CD4-positive, alpha-beta T cell (primary cell): ENCODE data around the gene GRK3. TPM values are rescaled to one million over a fixed set of nuclear protein-coding genes. Genes with fewer than 3 reads are reported as not detected.
A peak's percentile ranks its signal among the peaks of the same experiment; 100 is the strongest.

Source experiments
- ATAC-seq: fragments of 200-7000 bp; cut with Tn5 transposase; one replicate; pipeline ENCODE4 v1.10.0; 2022; ENCODE audit warnings: mild to moderate bottlenecking; ENCODE audit not compliant: poor library complexity
- CTCF ChIA-PET: fragments of 350-600 bp; sonication (Branson Sonifier 250); formaldehyde crosslinking; loops from one replicate; lab custom pipeline; 2021; ENCODE audit warnings: antibody characterized with exemption, inconsistent platforms; lab: Charles Lee
- POLR2A ChIA-PET: fragments of 350-600 bp; sonication (Branson Sonifier 250); formaldehyde crosslinking; loops from one replicate; lab custom pipeline; 2021; ENCODE audit warnings: antibody characterized with exemption, inconsistent platforms; lab: Charles Lee
- DNase-seq, 14 experiments: peaks; one replicate each; pipeline ENCODE4 v3.0.0-alpha.2; 2013 to 2020; ENCODE audit warnings: mixed read lengths in 2 of 14
- H3K27ac ChIP-seq, 2 donors: one replicate each; pipeline versions ENCODE4 v1.5.1 to v1.7.0; 2013; ENCODE audit warnings: low read length in 2 of 2, low read depth in 1 of 2, mild to moderate bottlenecking in 1 of 2
- H3K27me3 ChIP-seq, 2 experiments: 1 replicate in 1 of 2; 2 replicates in 1 of 2; pipeline versions ENCODE4 v1.6.1 to v1.7.0; 2013; ENCODE audit warnings: low read length in 2 of 2, control low read depth in 1 of 2, mild to moderate bottlenecking in 1 of 2, moderate library complexity in 1 of 2; ENCODE audit not compliant: insufficient read depth in 2 of 2, control insufficient read depth in 1 of 2
- H3K36me3 ChIP-seq: one replicate; pipeline ENCODE4 v1.6.1; 2013; ENCODE audit warnings: low read length, control low read depth; ENCODE audit not compliant: insufficient read depth
- H3K4me1 ChIP-seq: one replicate; pipeline ENCODE4 v1.6.1; 2013; ENCODE audit warnings: low read length, control low read depth; ENCODE audit not compliant: insufficient read depth
- H3K4me3 ChIP-seq: one replicate; pipeline ENCODE4 v1.5.1; 2013; ENCODE audit warnings: mild to moderate bottlenecking, low read length, moderate library complexity
- H3K9me3 ChIP-seq, 2 experiments: 1 replicate in 1 of 2; 2 replicates in 1 of 2; pipeline versions ENCODE4 v1.6.1 to v1.7.0; 2013; ENCODE audit warnings: low read length in 2 of 2, mild to moderate bottlenecking in 2 of 2, control low read depth in 1 of 2, moderate library complexity in 1 of 2; ENCODE audit not compliant: control insufficient read depth in 1 of 2, insufficient read depth in 1 of 2
- H3K27ac Mint-ChIP-seq: one replicate; pipeline ENCODE4 v1.8.0; 2020; ENCODE audit warnings: mixed read lengths
- H3K27me3 Mint-ChIP-seq: one replicate; pipeline ENCODE4 v1.8.0; 2021; ENCODE audit warnings: mixed read lengths
- H3K36me3 Mint-ChIP-seq: one replicate; pipeline ENCODE4 v1.8.0; 2021; ENCODE audit warnings: low read depth, mixed read lengths
- H3K4me1 Mint-ChIP-seq: one replicate; pipeline ENCODE4 v1.8.0; 2021; ENCODE audit warnings: low read depth, mixed read lengths
- H3K4me3 Mint-ChIP-seq: one replicate; pipeline ENCODE4 v1.8.0; 2020; ENCODE audit warnings: mild to moderate bottlenecking, mixed read lengths
- H3K9me3 Mint-ChIP-seq: one replicate; pipeline ENCODE4 v1.8.0; 2020; ENCODE audit warnings: mixed read lengths
- CTCF ChIP-seq: fragments of 200-600 bp; IDR thresholded peaks from one replicate; pipeline ENCODE4 v1.8.0; 2022; ENCODE audit warnings: antibody characterized with exemption, mild to moderate bottlenecking
- intact Hi-C, 2 experiments: fragments of 100-400 bp; cut with DNase I in 1 of 2; cut with micrococcal nuclease in 1 of 2; formaldehyde crosslinking; loops; one replicate each; pipeline versions ENCODE4 v1.15.1 to v1.9.0; 2023 to 2025; cut with DNase I, micrococcal nuclease
- total RNA-seq, 174 experiments: library from RNA in 2 of 174; stranded (reverse) in 2 of 174; gene quantifications; one replicate each; pipeline ENCODE4 v1.2.3 and lab custom pipeline; 2021 to 2026

GRK3 gene
- total RNA-seq, 2 experiments from 2014 or later = 1.7 to 2.0 TPM

DNA sequence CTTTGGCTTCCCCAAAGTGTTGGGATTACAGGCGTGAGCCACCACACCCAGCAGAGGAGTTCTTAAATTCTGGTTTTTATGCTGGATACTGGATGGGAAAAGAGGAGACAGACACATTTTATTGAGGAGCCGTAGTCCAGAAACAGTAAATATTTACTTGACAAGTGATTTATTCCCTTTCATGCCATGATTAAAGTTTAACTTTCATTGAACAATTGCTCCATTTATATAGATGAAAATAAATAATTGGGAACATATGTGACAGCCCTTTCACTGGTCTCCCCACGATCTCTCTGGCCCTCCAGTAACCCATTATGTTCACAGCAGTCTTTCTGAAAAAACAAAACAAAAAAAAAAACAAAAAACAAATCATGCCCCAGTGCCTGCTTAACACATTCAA lies 19.3 kb upstream of the GRK3 start:
- ChIA-PET CTCF (no interaction called here), POLR2A (no interaction called here)
- ATAC-seq (no peak), DNase-seq (no peak)
- Mint-ChIP-seq H3K27ac (no peak overlapping the region), H3K4me1 (no peaks in the 10 kb centered on the region), H3K27me3 (no peaks in the 10 kb centered on the region), H3K36me3 (no peaks in the 10 kb centered on the region), H3K9me3 (no peaks in the 10 kb centered on the region), H3K4me3 (no peak overlapping the region)
- H3K9me3 ChIP-seq = no peaks in the 10 kb centered on the region
- H3K36me3 ChIP-seq = no peaks in the 10 kb centered on the region
- no peak overlapping the region for H3K4me3 ChIP-seq
- TF ChIP-seq CTCF = no peak
- intact Hi-C loops = no loop called here
- H3K4me1 ChIP-seq = no peaks in the 10 kb centered on the region
- no peak overlapping the region for H3K27ac ChIP-seq
- no peaks in the 10 kb centered on the region for H3K27me3 ChIP-seq

DNA sequence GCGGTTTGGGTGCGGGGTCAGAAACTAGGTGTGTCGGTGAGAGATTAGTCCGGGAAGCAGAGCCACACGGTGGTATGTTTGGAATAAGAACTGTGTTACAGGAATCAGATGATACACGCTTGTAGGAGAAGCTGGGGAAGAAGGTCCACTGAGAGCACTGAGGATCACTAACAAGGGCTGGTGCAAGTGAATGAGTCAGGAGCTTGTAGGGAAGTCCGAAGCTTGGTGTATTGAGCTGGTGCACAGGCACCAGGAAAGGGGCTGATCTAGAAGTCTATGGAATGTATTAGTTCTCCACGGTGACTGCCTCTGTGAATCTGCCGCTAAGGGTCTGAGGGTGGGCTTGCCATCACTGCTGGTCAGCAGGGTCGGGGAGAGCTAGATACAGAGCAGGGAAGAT lies 18.8 kb upstream of the GRK3 start:
- peak in 1 of 14 experiments; percentile 21 for DNase-seq
- TF ChIP-seq CTCF = no peak
- Mint-ChIP-seq H3K27me3 (no peaks in the 10 kb centered on the region), H3K9me3 (no peaks in the 10 kb centered on the region), H3K36me3 (no peaks in the 10 kb centered on the region), H3K4me3 (no peak overlapping the region), H3K4me1 (no peaks in the 10 kb centered on the region), H3K27ac (no peak overlapping the region)
- ChIA-PET POLR2A (no interaction called here), CTCF (no interaction called here)
- Histone ChIP-seq H3K27ac (no peak overlapping the region), H3K36me3 (no peaks in the 10 kb centered on the region), H3K27me3 (no peaks in the 10 kb centered on the region), H3K9me3 (peaks cover 0 to 4% of the 10 kb centered on the region in 2 experiments), H3K4me1 (no peaks in the 10 kb centered on the region), H3K4me3 (no peak overlapping the region)
- intact Hi-C loops = no loop called here
- ATAC-seq = no peak

DNA sequence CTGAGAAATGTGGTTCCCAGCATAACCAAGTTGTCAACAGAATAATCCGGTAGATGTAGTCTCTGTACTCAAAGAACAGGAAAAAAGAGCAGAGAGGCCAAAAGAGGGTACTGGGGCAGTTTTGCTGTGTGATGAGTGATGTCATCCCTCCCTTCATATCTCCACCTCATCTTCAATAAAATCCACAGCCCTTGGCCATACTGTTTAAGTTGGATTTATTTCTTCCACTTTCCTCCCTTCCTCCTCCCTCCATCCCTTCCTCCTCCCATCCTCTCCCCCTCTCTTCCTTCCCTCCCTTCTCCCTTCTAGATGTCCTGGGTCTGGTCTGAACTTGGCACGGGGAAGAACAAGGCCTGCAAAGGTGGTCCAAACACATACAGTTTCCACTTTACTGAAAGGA lies 18.2 kb upstream of the GRK3 start:
- Histone ChIP-seq H3K4me1 (no peaks in the 10 kb centered on the region), H3K27me3 (no peaks in the 10 kb centered on the region), H3K36me3 (no peaks in the 10 kb centered on the region), H3K4me3 (no peak overlapping the region), H3K27ac (no peak overlapping the region), H3K9me3 (peaks cover 0 to 10% of the 10 kb centered on the region in 2 experiments)
- H3K4me3 Mint-ChIP-seq = no peak overlapping the region
- H3K9me3 Mint-ChIP-seq = no peaks in the 10 kb centered on the region
- no peaks in the 10 kb centered on the region for H3K27me3 Mint-ChIP-seq
- no peak for DNase-seq
- no peaks in the 10 kb centered on the region for H3K4me1 Mint-ChIP-seq
- no peaks in the 10 kb centered on the region for H3K36me3 Mint-ChIP-seq
- intact Hi-C loops = no loop called here
- CTCF ChIA-PET = no interaction called here
- no peak overlapping the region for H3K27ac Mint-ChIP-seq
- POLR2A ChIA-PET = no interaction called here
- TF ChIP-seq CTCF = no peak
- no peak for ATAC-seq
